LHCN-M2 (cell line): ENCODE data around the gene MLPH. TPM values are rescaled to one million over a fixed set of nuclear protein-coding genes. Genes with fewer than 3 reads are reported as not detected.

Experiments
- DNase-seq: peaks from one replicate; pipeline ENCODE4 v3.0.0-alpha.2; 2012; ENCODE audit warnings: low read depth
- total RNA-seq: library from RNA; depleted of rRNA; stranded (reverse); fragments of >200 nt; gene quantifications from 2 replicates; pipeline ENCODE4 v1.2.3, GENCODE V29; 2014

MLPH gene
- total RNA-seq, 1 experiment from 2014 or later = 145 TPM

- no peak for DNase-seq
These were observed 79.6 kb downstream of the MLPH start, which contains the start of gene PRLH for GRCh38 chr2:237566401-237567235. Gene PRLH, plus strand, starts transcription at chr2:237566574. Its CDS starts 0 bp downstream, at chr2:237566574.

- no peak for DNase-seq
These were observed 80.4 kb downstream of the MLPH start for GRCh38 chr2:237567276-237568029.

- DNase-seq = no peak
These were observed 81.1 kb downstream of the MLPH start for GRCh38 chr2:237568121-237568660.

GRCh38 chr2:237569041-237569440 is 82.0 kb downstream of the MLPH start:
- no peak for DNase-seq

GRCh38 chr2:237569896-237570295 is 82.8 kb downstream of the MLPH start:
- no peak for DNase-seq

- no peak for DNase-seq
These were observed 83.8 kb downstream of the MLPH start for GRCh38 chr2:237570776-237571335.

GRCh38 chr2:237571551-237571950 is 84.5 kb downstream of the MLPH start:
- no peak for DNase-seq

- DNase-seq = peak; percentile 84
These were observed 85.1 kb downstream of the MLPH start for GRCh38 chr2:237572021-237572741.

- DNase-seq = no peak
These were observed 85.7 kb downstream of the MLPH start for GRCh38 chr2:237572742-237573101.

- no peak for DNase-seq
These were observed 86.8 kb downstream of the MLPH start for GRCh38 chr2:237573721-237574415.

- no peak for DNase-seq
These were observed 87.4 kb downstream of the MLPH start for GRCh38 chr2:237574467-237574866.

GRCh38 chr2:237574894-237575868 is 88.1 kb downstream of the MLPH start:
- DNase-seq = no peak

- DNase-seq = no peak
These were observed 89.1 kb downstream of the MLPH start for GRCh38 chr2:237575869-237576862.

GRCh38 chr2:237576974-237577373 is 89.9 kb downstream of the MLPH start:
- no peak for DNase-seq

GRCh38 chr2:237577458-237577857 is 90.4 kb downstream of the MLPH start:
- DNase-seq = no peak

- no peak for DNase-seq
These were observed 91.2 kb downstream of the MLPH start for GRCh38 chr2:237577956-237578870.

- no peak for DNase-seq
These were observed 94.3 kb downstream of the MLPH start for GRCh38 chr2:237581326-237581725.
